ENCODE results near the gene BARHL1. TPM values are rescaled to one million over a fixed set of nuclear protein-coding genes. Genes with fewer than 3 reads are reported as not detected.

The BARHL1 gene
- total RNA-seq, 1 donor from 2014 or later = not detected

- DNase-seq (ENCODE audit: low read depth) = no peak
Measured at GRCh38 chr9:132614324-132614723, 31.9 kb downstream of the BARHL1 start.

- no peak for DNase-seq (ENCODE audit: low read depth)
Measured at GRCh38 chr9:132615774-132616173, 33.4 kb downstream of the BARHL1 start.

- no peak for DNase-seq (ENCODE audit: low read depth)
Measured at GRCh38 chr9:132616725-132617124, 34.3 kb downstream of the BARHL1 start.

- no peak for DNase-seq (ENCODE audit: low read depth)
Measured at GRCh38 chr9:132622159-132622558, 39.8 kb downstream of the BARHL1 start.

DNA sequence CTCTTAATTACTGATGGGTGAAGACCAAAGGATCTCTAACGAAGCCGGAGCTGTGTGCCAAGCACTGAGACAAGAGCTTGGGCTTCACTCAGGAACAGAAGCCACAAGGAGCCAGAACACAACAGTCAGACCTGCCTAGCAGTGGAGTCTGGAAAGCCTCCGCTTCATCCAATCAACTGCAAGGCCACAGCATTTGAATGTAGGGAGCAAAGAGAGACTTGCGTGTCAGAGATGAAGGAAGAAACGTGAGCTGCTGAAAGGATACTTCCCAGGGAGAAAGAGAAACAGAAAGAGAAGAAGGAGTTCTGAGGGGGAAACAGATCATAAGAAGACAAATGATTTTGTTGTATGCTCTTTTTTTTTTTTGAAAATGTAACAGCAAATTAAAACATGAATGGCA lies 43.9 kb downstream of the BARHL1 start:
- DNase-seq (ENCODE audit: low read depth) = no peak

DNA sequence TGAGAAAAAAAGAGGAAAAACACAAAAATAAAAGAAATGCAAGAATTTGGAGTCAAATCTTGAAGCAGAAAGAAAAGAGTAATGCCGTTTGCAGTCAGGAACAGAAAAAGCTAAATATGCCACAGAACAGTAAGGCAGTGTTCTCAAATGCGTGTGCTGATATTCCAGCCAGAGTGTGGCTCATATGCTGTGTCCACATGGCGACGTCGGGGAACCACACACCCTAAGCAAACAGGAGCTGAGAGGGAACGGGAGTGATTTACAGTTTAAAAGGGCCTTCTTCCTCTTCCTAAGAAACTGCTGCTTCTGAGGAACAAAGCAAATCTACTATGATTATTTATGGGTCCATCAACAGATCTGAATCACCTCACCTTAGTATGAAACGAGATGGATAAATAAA lies 44.7 kb downstream of the BARHL1 start:
- no peak for DNase-seq (ENCODE audit: low read depth)

DNA sequence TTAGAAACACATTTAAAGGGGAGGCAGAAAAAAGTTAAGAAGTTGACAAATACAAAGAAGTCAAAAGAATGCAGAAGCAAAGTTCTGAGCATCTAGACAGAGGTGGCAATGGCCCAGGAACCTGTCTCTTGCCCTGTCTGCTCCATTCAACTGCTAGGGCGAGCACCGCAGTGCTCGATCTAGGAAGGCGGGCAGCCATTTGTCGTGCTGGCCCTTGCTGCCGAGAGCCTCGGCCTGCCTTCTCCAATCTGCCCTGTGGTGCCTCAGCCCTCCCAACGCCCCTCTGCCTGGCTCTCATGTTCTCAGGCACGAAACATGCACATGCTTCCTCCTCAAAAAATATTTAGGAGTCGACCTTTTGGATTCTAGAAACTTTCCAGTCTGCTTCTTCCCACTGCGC lies 45.2 kb downstream of the BARHL1 start:
- DNase-seq (ENCODE audit: low read depth) = no peak

GRCh38 chr9:132628746-132629145 lies 46.3 kb downstream of the BARHL1 start:
- DNase-seq (ENCODE audit: low read depth) = no peak

- DNase-seq (ENCODE audit: low read depth) = no peak
Measured at GRCh38 chr9:132630116-132630515, 47.7 kb downstream of the BARHL1 start.

GRCh38 chr9:132630811-132631210 lies 48.4 kb downstream of the BARHL1 start:
- no peak for DNase-seq (ENCODE audit: low read depth)

DNA sequence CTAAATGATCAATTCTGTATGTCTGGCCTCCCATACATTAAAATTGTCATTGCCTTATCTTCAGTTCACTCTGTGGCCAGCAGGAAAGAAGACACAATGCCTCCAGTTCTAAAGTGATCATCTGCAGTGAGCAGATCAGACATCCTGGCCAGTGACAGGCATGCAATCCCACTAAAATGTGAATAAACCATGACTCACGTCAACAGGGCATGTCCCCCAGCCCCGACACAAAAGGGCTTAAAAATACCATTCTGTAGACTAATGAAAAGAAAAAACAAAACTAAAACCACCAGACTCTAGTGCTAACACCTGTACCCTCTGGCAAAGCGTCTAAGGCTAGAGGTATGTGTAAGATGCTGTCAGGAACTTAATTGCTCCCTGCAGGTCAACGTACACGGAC lies 48.9 kb downstream of the BARHL1 start:
- peak; percentile 55 for DNase-seq (ENCODE audit: low read depth)

GRCh38 chr9:132631685-132632084 lies 49.3 kb downstream of the BARHL1 start:
- DNase-seq (ENCODE audit: low read depth) = no peak

DNA sequence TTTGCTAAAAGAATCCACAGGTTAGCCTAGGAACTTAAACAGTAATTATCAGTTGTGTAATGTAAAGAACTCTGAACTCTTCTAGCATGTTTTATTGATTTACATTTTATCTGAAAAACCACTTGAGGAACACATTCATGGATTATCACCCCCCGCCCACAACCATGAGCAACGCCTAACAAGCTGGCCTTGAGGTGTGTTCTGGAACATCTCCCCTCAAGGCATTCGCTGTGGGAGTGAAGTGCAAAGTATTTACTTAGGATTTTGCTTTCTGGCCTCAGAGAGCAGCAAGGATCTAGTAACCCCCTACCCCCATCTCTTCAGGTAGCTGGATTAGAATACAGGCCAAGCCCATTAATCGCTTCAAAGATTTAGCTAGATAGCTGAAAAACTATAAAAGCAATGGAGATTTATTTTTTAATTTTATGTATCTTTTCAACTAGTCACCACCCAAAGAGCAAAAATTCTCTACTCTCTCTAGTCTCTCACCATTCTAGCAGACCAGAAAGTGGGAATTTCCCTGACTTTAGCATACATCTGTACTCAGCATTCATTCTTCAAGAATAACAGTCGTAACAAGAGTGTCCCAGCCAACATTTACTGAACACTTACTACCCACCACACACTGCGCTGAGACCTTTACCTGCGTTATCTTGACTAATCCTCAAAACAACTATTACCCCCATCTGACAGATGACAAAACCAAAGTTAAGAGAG lies 50.2 kb downstream of the BARHL1 start:
- DNase-seq (ENCODE audit: low read depth) = no peak

DNA sequence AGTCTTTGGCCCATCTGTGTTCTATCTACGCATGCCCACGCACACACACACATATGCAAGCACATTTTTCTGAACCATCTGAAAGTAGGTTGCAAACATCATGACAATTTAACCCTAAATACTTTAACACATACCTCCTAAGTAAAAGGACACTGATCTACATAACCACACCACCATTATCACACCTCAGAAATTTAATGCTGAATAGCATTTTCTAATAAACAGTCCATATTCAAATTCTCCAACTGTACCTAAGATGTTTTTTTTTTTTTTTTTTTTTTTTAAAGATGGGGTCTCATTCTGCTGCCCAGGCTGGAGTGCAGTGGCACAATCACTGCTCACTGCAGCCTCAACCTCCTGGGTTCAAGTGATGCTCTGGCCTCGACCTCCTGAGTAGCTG lies 51.9 kb downstream of the BARHL1 start:
- no peak for DNase-seq (ENCODE audit: low read depth)

DNA sequence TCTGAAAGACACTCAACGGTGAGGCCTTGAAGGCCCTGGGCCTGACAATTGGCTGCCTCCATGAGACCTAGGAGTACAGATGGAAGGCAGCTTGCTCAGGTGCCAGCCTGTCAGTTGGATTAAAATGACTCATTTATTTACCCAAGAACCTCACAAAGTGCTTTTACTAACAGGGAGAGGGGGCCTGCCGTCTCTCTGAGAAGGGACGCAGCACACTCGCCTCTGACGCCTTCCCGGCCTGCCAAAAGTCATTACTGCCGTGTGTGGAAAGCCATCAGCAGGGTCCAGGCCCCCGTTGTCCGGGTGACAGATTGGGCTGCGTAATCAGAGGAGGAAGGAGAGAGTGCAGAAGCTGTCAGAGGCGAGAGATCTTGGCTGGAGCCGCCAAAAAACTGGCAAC lies 54.9 kb downstream of the BARHL1 start:
- no peak for DNase-seq (ENCODE audit: low read depth)

GRCh38 chr9:132637801-132638200 lies 55.4 kb downstream of the BARHL1 start:
- no peak for DNase-seq (ENCODE audit: low read depth)

DNA sequence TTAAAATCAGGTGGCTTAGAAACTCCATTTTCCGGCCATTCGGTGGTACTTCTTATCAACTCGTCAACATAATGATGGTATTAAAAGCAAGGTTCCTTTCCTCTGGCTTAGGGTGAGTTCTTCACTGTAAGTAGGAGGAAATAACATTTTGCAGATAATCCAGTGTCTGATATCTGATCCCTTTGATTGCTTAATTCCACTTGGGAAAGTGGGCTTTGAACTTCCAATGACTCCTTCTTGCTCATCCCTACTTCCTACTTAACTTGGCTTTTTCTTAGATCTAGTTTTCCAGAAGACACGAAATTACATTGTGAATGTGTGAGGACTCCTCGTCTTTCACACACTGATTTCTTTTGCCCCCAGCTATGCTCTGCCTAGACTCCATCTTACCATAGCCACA lies 55.8 kb downstream of the BARHL1 start:
- DNase-seq (ENCODE audit: low read depth) = no peak

- no peak for DNase-seq (ENCODE audit: low read depth)
Measured at GRCh38 chr9:132639322-132639721, 56.9 kb downstream of the BARHL1 start.

Other genes starting within 250 kb of the BARHL1 start
- 73.5 and 87.4 TPM in 2 replicates for gene SETX, start 227.6 kb upstream of the BARHL1 start, total RNA-seq
- 13.5 and 18.4 TPM in 2 replicates for gene TTF1, start 175.8 kb upstream of the BARHL1 start, total RNA-seq
- 0.10 TPM in 1 of 2 replicates, not detected in the other for gene CFAP77, start 172.4 kb upstream of the BARHL1 start, total RNA-seq
- 14.9 and 23.3 TPM in 2 replicates for gene DDX31, start 87.4 kb downstream of the BARHL1 start, total RNA-seq
- 15.5 and 22.8 TPM in 2 replicates for gene GTF3C4, start 87.9 kb downstream of the BARHL1 start, total RNA-seq